Stimulated activated CD4-positive, alpha-beta T cell treated with anti-CD3 and anti-CD28 coated beads, TNF-alpha, amount 100 ng/mL, for 48 hours (primary cell): Measurements from ENCODE around the gene HOXA3.

ENCODE experiments used
- DNase-seq, 3 donors: peaks; one replicate each; pipeline ENCODE4 v3.0.0-alpha.2; 2020; ENCODE audit warnings: low read depth in 3 of 3

HOXA3 gene

DNA sequence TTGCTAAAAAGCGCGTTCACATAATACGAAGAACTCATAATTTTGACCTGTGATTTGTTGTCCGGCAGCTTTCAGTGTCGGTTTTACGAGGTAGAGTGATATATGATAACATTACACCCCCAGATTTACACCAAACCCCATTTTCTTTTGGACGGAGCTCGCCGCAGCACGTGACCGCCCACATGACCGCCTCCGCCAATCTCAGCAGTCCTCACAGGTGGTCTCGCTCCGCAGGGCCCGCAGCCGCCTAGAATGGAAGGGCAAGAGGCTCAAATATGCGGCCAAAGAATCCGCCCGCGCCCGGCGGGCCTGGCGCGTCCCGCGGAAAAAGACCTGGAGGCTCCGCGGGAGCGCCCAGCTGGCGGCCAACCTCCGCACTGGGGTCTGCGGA, 4.1 kb upstream of the HOXA3 start, which contains the start of gene HOXA7:
TSS of gene HOXA7 (minus strand) at position 168 of the 391 bp plus-strand sequence. CDS start at position 38, 130 bp downstream.
- DNase-seq = no peak

DNA sequence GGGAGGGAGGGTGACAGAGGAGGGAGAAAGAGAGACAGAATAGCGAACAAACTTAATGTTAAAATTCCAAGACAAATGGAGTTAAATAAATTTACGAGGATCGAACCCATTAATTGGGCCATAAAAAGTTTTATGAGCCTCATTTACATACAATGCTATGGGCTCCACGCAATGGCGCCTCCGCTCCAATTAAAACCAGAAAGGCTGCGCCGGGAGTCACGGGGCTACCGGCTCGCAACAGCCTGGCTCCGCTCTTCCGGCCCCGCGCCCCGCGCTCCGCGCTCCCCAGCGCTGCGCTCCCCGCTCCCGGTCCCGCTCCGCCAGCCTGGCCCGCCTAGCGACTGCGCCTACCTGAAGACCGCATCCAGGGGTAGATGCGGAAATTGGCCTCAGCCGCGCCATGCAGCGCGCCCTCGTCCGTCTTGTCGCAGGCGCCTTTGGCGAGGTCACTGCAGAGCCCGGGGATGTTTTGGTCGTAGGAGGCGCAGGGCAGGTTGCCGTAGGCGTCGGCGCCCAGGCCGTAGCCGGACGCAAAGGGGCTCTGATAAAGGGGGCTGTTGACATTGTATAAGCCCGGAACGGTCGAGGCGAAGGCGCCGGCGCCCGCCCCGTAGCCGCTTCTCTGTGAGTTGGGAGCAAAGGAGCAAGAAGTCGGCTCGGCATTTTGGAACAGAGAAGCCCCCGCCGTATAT, 3.6 kb upstream of the HOXA3 start:
- no peak for DNase-seq

GRCh38 chr7:27154901-27155815, 2.8 kb upstream of the HOXA3 start:
- no peak for DNase-seq

GRCh38 chr7:27154369-27154768, 2.0 kb upstream of the HOXA3 start:
- DNase-seq = no peak

DNA sequence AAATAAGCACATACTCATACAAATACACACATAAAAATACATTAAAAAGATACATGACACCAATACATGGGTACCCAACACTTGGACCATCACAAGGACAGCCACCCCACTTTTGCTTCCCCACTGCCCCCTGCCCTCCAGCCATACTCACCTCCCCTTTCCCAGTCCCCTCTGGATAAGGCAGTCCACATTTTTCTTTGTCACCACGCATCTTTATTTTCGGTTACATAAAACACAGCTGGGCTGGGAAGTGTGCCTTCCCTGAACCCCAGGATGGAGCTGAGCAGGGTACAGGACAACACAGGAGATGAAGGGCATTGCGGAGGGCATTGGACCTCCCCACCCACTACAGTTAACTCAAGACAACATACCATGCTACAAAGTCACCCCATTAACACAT, 1.1 kb upstream of the HOXA3 start:
- DNase-seq = no peak

- DNase-seq = no peak
Observed at GRCh38 chr7:27152816-27153442, 546 bp upstream of the HOXA3 start.

DNA sequence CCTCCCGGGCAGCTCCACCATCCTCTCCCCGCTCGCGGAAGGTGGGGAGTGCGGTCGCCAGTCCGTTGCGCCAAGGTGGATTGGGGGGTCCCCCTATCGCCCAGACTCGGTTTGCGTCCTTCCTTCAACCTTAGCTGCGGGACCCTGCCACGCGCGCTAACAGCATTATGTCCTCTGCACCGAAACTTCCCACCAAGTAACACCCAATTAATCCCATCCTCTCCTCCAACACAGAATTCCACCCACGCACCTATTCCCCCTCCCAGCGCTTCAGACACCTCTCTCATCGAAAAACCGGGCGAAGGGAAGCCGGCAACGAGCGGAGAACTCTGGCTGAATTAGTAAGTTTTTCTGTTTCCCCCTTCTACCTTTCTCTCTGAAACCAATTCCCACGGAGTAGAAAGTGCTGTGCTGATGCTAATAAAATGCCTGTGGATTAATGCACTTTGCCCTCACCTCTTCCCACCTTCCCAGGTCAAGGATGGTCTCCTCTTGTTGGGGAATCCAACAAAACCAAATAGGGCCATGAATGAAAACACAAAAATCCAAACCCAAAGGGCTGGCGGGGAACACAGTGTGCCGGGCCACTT, 947 bp downstream of the HOXA3 start:
- DNase-seq = no peak

DNA sequence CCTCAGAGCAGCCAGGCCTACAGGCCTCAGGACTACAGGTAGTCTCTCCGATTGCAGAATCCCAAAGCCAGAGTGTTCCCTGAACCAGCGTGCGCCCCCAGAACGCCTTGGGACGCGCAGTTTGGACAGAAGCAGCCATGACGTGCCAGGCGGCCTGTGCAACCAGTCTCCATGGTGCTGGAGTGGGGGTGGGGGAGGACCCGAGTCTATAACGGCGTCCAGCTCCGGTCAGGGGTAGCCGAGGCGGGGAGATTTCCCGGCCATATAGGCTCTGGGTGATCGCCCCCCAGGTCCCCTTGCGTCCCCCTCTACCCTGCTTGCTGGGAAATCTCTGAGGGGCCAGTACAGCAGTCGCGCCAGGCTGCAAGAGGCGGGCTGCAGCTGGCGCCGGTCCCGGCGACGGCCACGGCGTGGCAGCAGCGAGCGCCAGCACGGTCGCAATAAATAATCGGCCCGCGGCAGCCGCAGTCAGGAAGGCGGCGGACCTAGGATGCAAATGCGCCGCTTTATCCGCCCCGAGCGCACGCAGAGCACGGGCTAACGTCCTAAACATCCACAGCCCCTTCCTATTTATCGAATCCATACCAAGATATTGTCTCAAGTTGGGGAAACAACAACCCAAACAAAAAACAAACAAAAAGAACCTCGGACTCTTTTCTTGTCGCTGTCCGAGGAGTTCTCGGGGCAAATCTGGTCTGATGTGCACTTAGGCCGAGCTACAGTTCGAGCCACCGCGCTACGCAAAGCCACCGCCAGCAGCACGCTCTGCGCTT, 1.6 kb downstream of the HOXA3 start:
- DNase-seq = peak; percentile 38 to 52 (median 43)

- DNase-seq = no peak
Observed at GRCh38 chr7:27149842-27150567, 2.4 kb downstream of the HOXA3 start.

GRCh38 chr7:27148756-27149641, 3.4 kb downstream of the HOXA3 start:
- DNase-seq = no peak

- DNase-seq = no peak
Observed at GRCh38 chr7:27148031-27148755, 4.2 kb downstream of the HOXA3 start.

GRCh38 chr7:27147199-27148030, 5.0 kb downstream of the HOXA3 start, which contains the start of gene HOXA6:
Gene HOXA6, minus strand, starts transcription at chr7:27147774. Its CDS starts 25 bp downstream, at chr7:27147749.
- no peak for DNase-seq

DNA sequence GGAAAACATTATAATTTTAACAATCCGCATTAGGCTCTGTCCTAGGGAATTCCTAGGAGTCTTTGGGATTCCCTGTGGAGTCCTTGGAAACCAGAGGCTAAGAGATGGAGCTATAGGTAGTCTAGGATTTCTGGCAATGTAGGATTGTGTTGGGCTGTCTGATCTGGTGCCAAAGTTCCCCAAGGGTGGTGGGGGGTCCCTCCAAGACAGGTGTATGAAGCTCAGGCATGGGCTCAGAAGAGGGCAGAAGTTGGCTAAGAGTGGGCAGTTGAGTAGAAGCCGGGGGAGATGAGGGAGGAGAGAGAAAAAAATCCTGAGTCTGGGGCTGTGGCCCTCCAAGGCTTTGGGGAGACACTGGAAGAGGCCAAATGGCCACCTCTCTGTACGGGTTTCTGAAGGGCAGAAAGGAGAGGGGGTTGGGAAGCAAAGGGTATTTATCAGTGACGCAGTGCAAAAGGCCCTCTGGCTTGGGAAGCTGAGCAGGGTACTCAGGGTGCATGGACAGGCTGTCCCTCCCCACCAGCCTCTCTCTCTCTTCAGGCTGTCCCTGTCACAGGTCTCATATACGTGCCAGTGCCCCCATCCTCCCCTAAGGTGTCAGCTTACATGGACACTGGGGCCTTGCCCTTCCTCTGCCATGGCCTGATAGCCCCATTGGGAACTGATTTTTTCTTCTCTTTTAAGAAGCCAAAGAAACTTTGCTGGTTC, 5.7 kb downstream of the HOXA3 start:
- no peak for DNase-seq

DNA sequence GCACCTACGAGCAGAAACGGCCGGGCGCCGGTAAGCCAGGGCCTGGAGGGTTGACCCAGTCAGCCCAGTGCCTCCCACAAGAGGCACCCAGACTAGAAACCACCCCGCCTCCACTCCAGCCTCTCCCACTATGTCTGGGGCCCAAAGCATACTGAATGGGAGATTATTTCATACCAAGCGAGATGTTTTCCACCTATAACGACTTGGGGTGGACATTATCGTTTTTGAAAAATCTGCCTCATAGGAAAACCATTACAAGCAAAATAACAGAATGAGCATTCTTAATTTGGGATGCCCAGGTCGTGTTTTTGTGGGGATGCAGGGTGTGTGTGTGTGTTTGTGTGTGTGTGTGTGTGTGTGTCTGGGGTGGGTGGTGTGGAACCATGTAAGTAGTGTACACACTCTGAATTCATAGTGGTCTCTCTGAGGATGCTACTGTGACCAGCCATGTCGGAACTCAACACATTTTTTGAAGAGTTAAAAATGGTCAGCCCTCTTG, 6.4 kb downstream of the HOXA3 start:
- no peak for DNase-seq

- no peak for DNase-seq
Observed at GRCh38 chr7:27145165-27145913, 7.0 kb downstream of the HOXA3 start.

GRCh38 chr7:27144781-27145164, 7.6 kb downstream of the HOXA3 start:
- DNase-seq = no peak
